WTC11 (cell line): Measurements from ENCODE around the gene ZMPSTE24. TPM values are rescaled to one million over a fixed set of nuclear protein-coding genes. Genes with fewer than 3 reads are reported as not detected.

Experiments
- ATF2 ChIP-seq: sonication (generic); formaldehyde crosslinking; IDR thresholded peaks from 2 replicates; pipeline ENCODE4 v1.8.1; 2022; ENCODE audit warnings: low read depth, missing genetic modification reagents, borderline replicate concordance
- CREB1 ChIP-seq: sonication (generic); formaldehyde crosslinking; IDR thresholded peaks from 2 replicates; pipeline ENCODE4 v1.8.0; 2023; ENCODE audit warnings: mild to moderate bottlenecking, missing genetic modification reagents
- ESRRA ChIP-seq: sonication (generic); formaldehyde crosslinking; IDR thresholded peaks from 2 replicates; pipeline ENCODE4 v1.8.1; 2022; ENCODE audit warnings: mild to moderate bottlenecking, missing genetic modification reagents, borderline replicate concordance
- GTF2I ChIP-seq: fragments of 250-450 bp; sonication (Bioruptor Pico); conservative IDR thresholded peaks from 2 replicates; pipeline ENCODE4 v1.4.0; 2021; ENCODE audit warnings: mild to moderate bottlenecking
- KAT7 ChIP-seq: sonication (generic); formaldehyde crosslinking; IDR thresholded peaks from 2 replicates; pipeline ENCODE4 v1.8.1; 2023; ENCODE audit warnings: missing genetic modification reagents, mild to moderate bottlenecking, borderline replicate concordance
- MAX ChIP-seq: sonication (generic); formaldehyde crosslinking; IDR thresholded peaks from 2 replicates; pipeline ENCODE4 v1.8.0; 2022; ENCODE audit warnings: mild to moderate bottlenecking, missing genetic modification reagents
- NFE2L1 ChIP-seq: sonication (generic); formaldehyde crosslinking; IDR thresholded peaks from 2 replicates; pipeline ENCODE4 v1.8.1; 2023; ENCODE audit warnings: missing genetic modification reagents
- PREB ChIP-seq: sonication (generic); formaldehyde crosslinking; IDR thresholded peaks from 2 replicates; pipeline ENCODE4 v1.8.1; 2022; ENCODE audit warnings: mild to moderate bottlenecking, missing genetic modification reagents, moderate library complexity, borderline replicate concordance
- TEAD1 ChIP-seq: sonication (generic); formaldehyde crosslinking; IDR thresholded peaks from 2 replicates; pipeline ENCODE4 v1.8.0; 2022; ENCODE audit warnings: mild to moderate bottlenecking, missing genetic modification reagents
- TEAD4 ChIP-seq: sonication (generic); formaldehyde crosslinking; IDR thresholded peaks from 2 replicates; pipeline ENCODE4 v1.8.0; 2022; ENCODE audit warnings: mild to moderate bottlenecking, missing genetic modification reagents
- USF2 ChIP-seq: sonication (generic); formaldehyde crosslinking; IDR thresholded peaks from 2 replicates; pipeline ENCODE4 v1.8.1; 2023; ENCODE audit warnings: mild to moderate bottlenecking, missing genetic modification reagents, moderate library complexity
- ZBTB21 ChIP-seq: sonication (generic); formaldehyde crosslinking; IDR thresholded peaks from 2 replicates; pipeline ENCODE4 v1.8.1; 2023; ENCODE audit warnings: mild to moderate bottlenecking, missing genetic modification reagents, borderline replicate concordance
- ZBTB43 ChIP-seq: sonication (generic); formaldehyde crosslinking; IDR thresholded peaks from 2 replicates; pipeline ENCODE4 v1.8.1; 2023; ENCODE audit warnings: mild to moderate bottlenecking, missing genetic modification reagents
- ZNF121 ChIP-seq: sonication (generic); formaldehyde crosslinking; IDR thresholded peaks from 2 replicates; pipeline ENCODE4 v1.8.0; 2023; ENCODE audit warnings: missing genetic modification reagents
- ZNF138 ChIP-seq: sonication (generic); formaldehyde crosslinking; conservative IDR thresholded peaks from 2 replicates; pipeline ENCODE4 v1.8.1; 2022; ENCODE audit warnings: mild to moderate bottlenecking, moderate library complexity, missing genetic modification reagents
- ZNF219 ChIP-seq: sonication (generic); formaldehyde crosslinking; IDR thresholded peaks from 2 replicates; pipeline ENCODE4 v1.8.0; 2023; ENCODE audit warnings: missing genetic modification reagents, mild to moderate bottlenecking, borderline replicate concordance
- ZNF263 ChIP-seq: sonication (generic); formaldehyde crosslinking; IDR thresholded peaks from 2 replicates; pipeline ENCODE4 v1.8.1; 2022; ENCODE audit warnings: low read depth, mild to moderate bottlenecking, moderate library complexity, missing genetic modification reagents
- ZNF671 ChIP-seq: fragments of 250-450 bp; sonication (Bioruptor Pico); IDR thresholded peaks from 2 replicates; pipeline ENCODE4 v1.8.0; 2021; ENCODE audit warnings: mild to moderate bottlenecking
- total RNA-seq: library from RNA; stranded (reverse); gene quantifications from 3 replicates; pipeline ENCODE4 v1.2.3, GENCODE V29; 2021
- TF ChIP-seq, protein P1 (sequence below): sonication (generic); formaldehyde crosslinking; IDR thresholded peaks from 2 replicates; pipeline ENCODE4 v1.8.0; 2022; ENCODE audit warnings: missing genetic modification reagents
- TF ChIP-seq, protein P2 (sequence below): sonication (generic); formaldehyde crosslinking; IDR thresholded peaks from 2 replicates; pipeline ENCODE4 v1.8.1; 2022; ENCODE audit warnings: low read depth, mild to moderate bottlenecking, moderate library complexity, missing genetic modification reagents, borderline replicate concordance
- TF ChIP-seq, protein P3 (sequence below): sonication (generic); formaldehyde crosslinking; conservative IDR thresholded peaks from 2 replicates; pipeline ENCODE4 v1.8.1; 2022; ENCODE audit warnings: mild to moderate bottlenecking, missing genetic modification reagents
- TF ChIP-seq, protein P4 (sequence below): sonication (generic); formaldehyde crosslinking; IDR thresholded peaks from 2 replicates; pipeline ENCODE4 v1.8.0; 2022; ENCODE audit warnings: mild to moderate bottlenecking, missing genetic modification reagents
- TF ChIP-seq, protein P5 (sequence below): sonication (generic); formaldehyde crosslinking; IDR thresholded peaks from 2 replicates; pipeline ENCODE4 v1.8.0; 2022; ENCODE audit warnings: mild to moderate bottlenecking, missing genetic modification reagents

Gene ZMPSTE24
- total RNA-seq, 1 experiment from 2014 or later, result 31.7 TPM

- TF ChIP-seq, protein P1, sequence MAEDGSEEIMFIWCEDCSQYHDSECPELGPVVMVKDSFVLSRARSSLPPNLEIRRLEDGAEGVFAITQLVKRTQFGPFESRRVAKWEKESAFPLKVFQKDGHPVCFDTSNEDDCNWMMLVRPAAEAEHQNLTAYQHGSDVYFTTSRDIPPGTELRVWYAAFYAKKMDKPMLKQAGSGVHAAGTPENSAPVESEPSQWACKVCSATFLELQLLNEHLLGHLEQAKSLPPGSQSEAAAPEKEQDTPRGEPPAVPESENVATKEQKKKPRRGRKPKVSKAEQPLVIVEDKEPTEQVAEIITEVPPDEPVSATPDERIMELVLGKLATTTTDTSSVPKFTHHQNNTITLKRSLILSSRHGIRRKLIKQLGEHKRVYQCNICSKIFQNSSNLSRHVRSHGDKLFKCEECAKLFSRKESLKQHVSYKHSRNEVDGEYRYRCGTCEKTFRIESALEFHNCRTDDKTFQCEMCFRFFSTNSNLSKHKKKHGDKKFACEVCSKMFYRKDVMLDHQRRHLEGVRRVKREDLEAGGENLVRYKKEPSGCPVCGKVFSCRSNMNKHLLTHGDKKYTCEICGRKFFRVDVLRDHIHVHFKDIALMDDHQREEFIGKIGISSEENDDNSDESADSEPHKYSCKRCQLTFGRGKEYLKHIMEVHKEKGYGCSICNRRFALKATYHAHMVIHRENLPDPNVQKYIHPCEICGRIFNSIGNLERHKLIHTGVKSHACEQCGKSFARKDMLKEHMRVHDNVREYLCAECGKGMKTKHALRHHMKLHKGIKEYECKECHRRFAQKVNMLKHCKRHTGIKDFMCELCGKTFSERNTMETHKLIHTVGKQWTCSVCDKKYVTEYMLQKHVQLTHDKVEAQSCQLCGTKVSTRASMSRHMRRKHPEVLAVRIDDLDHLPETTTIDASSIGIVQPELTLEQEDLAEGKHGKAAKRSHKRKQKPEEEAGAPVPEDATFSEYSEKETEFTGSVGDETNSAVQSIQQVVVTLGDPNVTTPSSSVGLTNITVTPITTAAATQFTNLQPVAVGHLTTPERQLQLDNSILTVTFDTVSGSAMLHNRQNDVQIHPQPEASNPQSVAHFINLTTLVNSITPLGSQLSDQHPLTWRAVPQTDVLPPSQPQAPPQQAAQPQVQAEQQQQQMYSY (CRISPR knock-in tag), result no peak
- TF ChIP-seq MAX (CRISPR knock-in tag) (peak; percentile 85), PREB (peak; percentile 65; the same call in 1 of the 2 replicates), ATF2 (no peak), TEAD1 (CRISPR knock-in tag) (no peak; the same call in 1 of the 2 replicates), TEAD4 (CRISPR knock-in tag) (peak; percentile 73; the same call in 1 of the 2 replicates), ZNF263 (no peak), ZNF219 (CRISPR knock-in tag) (no peak; the same call in 1 of the 2 replicates), USF2 (CRISPR knock-in tag) (no peak), NFE2L1 (peak; percentile 23; the same call in 1 of the 2 replicates), ZNF138 (CRISPR knock-in tag) (no peak), ZNF671 (CRISPR knock-in tag) (no peak), KAT7 (CRISPR knock-in tag) (peak; percentile 60; the same call in 1 of the 2 replicates), CREB1 (CRISPR knock-in tag) (peak; percentile 13; the same call in 1 of the 2 replicates), ESRRA (CRISPR knock-in tag) (0 out of 2 replicates have a peak, but pooled peaks have one; percentile 41), GTF2I (CRISPR knock-in tag) (no peak), ZNF121 (CRISPR knock-in tag) (no peak), ZBTB21 (CRISPR knock-in tag) (no peak), ZBTB43 (CRISPR knock-in tag) (no peak; the same call in 1 of the 2 replicates)
- TF ChIP-seq, protein P2, sequence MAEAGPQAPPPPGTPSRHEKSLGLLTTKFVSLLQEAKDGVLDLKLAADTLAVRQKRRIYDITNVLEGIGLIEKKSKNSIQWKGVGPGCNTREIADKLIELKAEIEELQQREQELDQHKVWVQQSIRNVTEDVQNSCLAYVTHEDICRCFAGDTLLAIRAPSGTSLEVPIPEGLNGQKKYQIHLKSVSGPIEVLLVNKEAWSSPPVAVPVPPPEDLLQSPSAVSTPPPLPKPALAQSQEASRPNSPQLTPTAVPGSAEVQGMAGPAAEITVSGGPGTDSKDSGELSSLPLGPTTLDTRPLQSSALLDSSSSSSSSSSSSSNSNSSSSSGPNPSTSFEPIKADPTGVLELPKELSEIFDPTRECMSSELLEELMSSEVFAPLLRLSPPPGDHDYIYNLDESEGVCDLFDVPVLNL, result no peak
- TF ChIP-seq, protein P3, sequence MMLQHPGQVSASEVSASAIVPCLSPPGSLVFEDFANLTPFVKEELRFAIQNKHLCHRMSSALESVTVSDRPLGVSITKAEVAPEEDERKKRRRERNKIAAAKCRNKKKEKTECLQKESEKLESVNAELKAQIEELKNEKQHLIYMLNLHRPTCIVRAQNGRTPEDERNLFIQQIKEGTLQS (CRISPR knock-in tag), result no peak
- TF ChIP-seq, protein P4, sequence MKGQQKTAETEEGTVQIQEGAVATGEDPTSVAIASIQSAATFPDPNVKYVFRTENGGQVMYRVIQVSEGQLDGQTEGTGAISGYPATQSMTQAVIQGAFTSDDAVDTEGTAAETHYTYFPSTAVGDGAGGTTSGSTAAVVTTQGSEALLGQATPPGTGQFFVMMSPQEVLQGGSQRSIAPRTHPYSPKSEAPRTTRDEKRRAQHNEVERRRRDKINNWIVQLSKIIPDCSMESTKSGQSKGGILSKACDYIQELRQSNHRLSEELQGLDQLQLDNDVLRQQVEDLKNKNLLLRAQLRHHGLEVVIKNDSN (CRISPR knock-in tag), result no peak; the same call in 1 of the 2 replicates
- TF ChIP-seq, protein P5, sequence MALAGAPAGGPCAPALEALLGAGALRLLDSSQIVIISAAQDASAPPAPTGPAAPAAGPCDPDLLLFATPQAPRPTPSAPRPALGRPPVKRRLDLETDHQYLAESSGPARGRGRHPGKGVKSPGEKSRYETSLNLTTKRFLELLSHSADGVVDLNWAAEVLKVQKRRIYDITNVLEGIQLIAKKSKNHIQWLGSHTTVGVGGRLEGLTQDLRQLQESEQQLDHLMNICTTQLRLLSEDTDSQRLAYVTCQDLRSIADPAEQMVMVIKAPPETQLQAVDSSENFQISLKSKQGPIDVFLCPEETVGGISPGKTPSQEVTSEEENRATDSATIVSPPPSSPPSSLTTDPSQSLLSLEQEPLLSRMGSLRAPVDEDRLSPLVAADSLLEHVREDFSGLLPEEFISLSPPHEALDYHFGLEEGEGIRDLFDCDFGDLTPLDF (CRISPR knock-in tag), result no peak
Measured at GRCh38 chr1:40257688-40258444, at the start of gene ZMPSTE24 (continued).
